Sigmoid colon (tissue), 3 donors: ENCODE data around the gene PTPN7.

Experiments
- CTCF ChIP-seq, 4 experiments: fragments of 450-650 bp in 3 of 4; fragments of 200-600 bp in 1 of 4; IDR thresholded peaks; one replicate each; pipeline ENCODE4 v1.5.1; 2016 to 2019; ENCODE audit warnings: antibody characterized with exemption in 4 of 4, mild to moderate bottlenecking in 3 of 4, moderate library complexity in 2 of 4
- POLR2A ChIP-seq, 2 donors: fragments of 450-650 bp; IDR thresholded peaks; one replicate each; pipeline ENCODE4 v1.6.1; 2016; ENCODE audit warnings: antibody characterized with exemption in 2 of 2, mild to moderate bottlenecking in 2 of 2, moderate library complexity in 2 of 2

GRCh38 chr1:202168861-202169260 lies 8.5 kb upstream of the PTPN7 start:
- TF ChIP-seq CTCF (IDR thresholded peaks at IDR 0.05) (no peak), POLR2A (IDR thresholded peaks at IDR 0.05) (no peak)
